GM23338 (cell line): ENCODE data around the gene BMPR2. TPM values are rescaled to one million over a fixed set of nuclear protein-coding genes. Genes with fewer than 3 reads are reported as not detected.

Experiments
- ATAC-seq: fragments of 200-7000 bp; cut with Tn5 transposase; 3 replicates; pipeline ENCODE4 v1.9.1; 2020
- DNase-seq: peaks from one replicate; pipeline ENCODE4 v3.0.0-alpha.2; 2015; ENCODE audit warnings: low spot score
- H2AFZ ChIP-seq: fragments of 200-600 bp; sonication (generic); 2 replicates; pipeline ENCODE4 v1.8.0; 2016; ENCODE audit warnings: antibody characterized with exemption, mild to moderate bottlenecking, moderate library complexity
- H3F3A ChIP-seq: fragments of 200-600 bp; sonication (generic); replicated peaks from 2 replicates; pipeline ENCODE4 v1.8.0; 2017; ENCODE audit warnings: antibody characterized with exemption, mixed run types, low read depth
- H3K27ac ChIP-seq: fragments of 200-600 bp; sonication (generic); 2 replicates; pipeline ENCODE4 v1.6.1; 2016; ENCODE audit warnings: low read depth
- H3K27me3 ChIP-seq: fragments of 200-600 bp; sonication (generic); 2 replicates; pipeline ENCODE4 v1.8.0; 2016; ENCODE audit warnings: mild to moderate bottlenecking, mixed run types, moderate library complexity; ENCODE audit not compliant: insufficient read depth
- H3K36me3 ChIP-seq: fragments of 200-600 bp; sonication (generic); 2 replicates; pipeline ENCODE4 v1.8.0; 2016; ENCODE audit warnings: mild to moderate bottlenecking; ENCODE audit not compliant: insufficient read depth
- H3K4me1 ChIP-seq: fragments of 200-600 bp; sonication (generic); 2 replicates; pipeline ENCODE4 v1.8.0; 2016; ENCODE audit warnings: mild to moderate bottlenecking, moderate library complexity; ENCODE audit not compliant: insufficient read depth
- H3K4me2 ChIP-seq: fragments of 200-600 bp; sonication (generic); 2 replicates; pipeline ENCODE4 v1.7.1; 2017; ENCODE audit warnings: mixed run types
- H3K4me3 ChIP-seq: fragments of 200-600 bp; sonication (generic); 2 replicates; pipeline ENCODE4 v1.6.1; 2016; ENCODE audit warnings: mixed run types
- H3K79me2 ChIP-seq: fragments of 200-600 bp; sonication (generic); replicated peaks from 2 replicates; pipeline ENCODE4 v1.8.0; 2017; ENCODE audit warnings: mild to moderate bottlenecking; ENCODE audit not compliant: insufficient read depth
- H3K9me2 ChIP-seq: fragments of 200-600 bp; sonication (generic); 2 replicates; pipeline ENCODE4 v1.8.0; 2017; ENCODE audit not compliant: insufficient read depth
- H4K20me1 ChIP-seq: fragments of 200-600 bp; sonication (generic); replicated peaks from 2 replicates; pipeline ENCODE4 v1.8.0; 2017; ENCODE audit warnings: mild to moderate bottlenecking; ENCODE audit not compliant: insufficient read depth
- H3K27ac Mint-ChIP-seq: 2 replicates; pipeline ENCODE4 v1.8.0; 2020; ENCODE audit warnings: inconsistent platforms, mild to moderate bottlenecking, moderate library complexity, mixed read lengths
- H3K27me3 Mint-ChIP-seq: 3 replicates; pipeline ENCODE4 v1.8.0; 2022; ENCODE audit warnings: low read depth, mild to moderate bottlenecking, moderate library complexity, mixed read lengths, inconsistent platforms; ENCODE audit not compliant: insufficient read depth, poor library complexity
- H3K36me3 Mint-ChIP-seq: 3 replicates; pipeline ENCODE4 v1.8.0; 2021; ENCODE audit warnings: low read depth, mild to moderate bottlenecking, inconsistent platforms, moderate library complexity, mixed read lengths
- H3K4me1 Mint-ChIP-seq: 3 replicates; pipeline ENCODE4 v1.8.0; 2020; ENCODE audit warnings: mild to moderate bottlenecking, inconsistent platforms, mixed read lengths
- H3K4me3 Mint-ChIP-seq: 3 replicates; pipeline ENCODE4 v1.8.0; 2021; ENCODE audit warnings: moderate library complexity, mild to moderate bottlenecking, inconsistent platforms, mixed read lengths
- H3K9me3 Mint-ChIP-seq: 3 replicates; pipeline ENCODE4 v1.8.0; 2020; ENCODE audit warnings: moderate library complexity, mild to moderate bottlenecking, inconsistent platforms, mixed read lengths
- CREB1 ChIP-seq: fragments of 250-450 bp; sonication (Bioruptor Pico); IDR thresholded peaks from 2 replicates; pipeline ENCODE4 v1.5.0; 2020; ENCODE audit warnings: low read depth, mild to moderate bottlenecking, moderate library complexity
- ETS1 ChIP-seq: IDR thresholded peaks from 2 replicates; pipeline ENCODE4 v1.6.1; 2016; ENCODE audit warnings: antibody characterized with exemption
- EZH2 ChIP-seq: fragments of 200-600 bp; sonication (generic); IDR thresholded peaks from one replicate; pipeline ENCODE4 v1.8.0; 2017; ENCODE audit warnings: antibody characterized with exemption, mild to moderate bottlenecking, low read depth; ENCODE audit not compliant: unreplicated experiment
- EZH2phosphoT487 ChIP-seq: fragments of 200-600 bp; sonication (generic); IDR thresholded peaks from one replicate; pipeline ENCODE4 v1.8.1; 2018; ENCODE audit warnings: antibody characterized with exemption; ENCODE audit not compliant: unreplicated experiment
- JUNB ChIP-seq: IDR thresholded peaks from one replicate; pipeline ENCODE4 v1.6.1; 2016; ENCODE audit warnings: antibody characterized with exemption; ENCODE audit not compliant: unreplicated experiment
- NANOG ChIP-seq: IDR thresholded peaks from 2 replicates; pipeline ENCODE4 v1.6.1; 2016; ENCODE audit warnings: antibody characterized with exemption, borderline replicate concordance
- POLR2AphosphoS5 ChIP-seq: IDR thresholded peaks from 2 replicates; pipeline ENCODE4 v1.6.1; 2016; ENCODE audit warnings: antibody characterized with exemption, low read depth
- STAT1 ChIP-seq: IDR thresholded peaks from one replicate; pipeline ENCODE4 v1.6.1; 2016; ENCODE audit warnings: antibody characterized with exemption; ENCODE audit not compliant: unreplicated experiment
- ZNF114 ChIP-seq: fragments of 250-450 bp; sonication (Bioruptor Pico); IDR thresholded peaks from 2 replicates; pipeline ENCODE4 v1.5.0; 2020; ENCODE audit warnings: mild to moderate bottlenecking, moderate library complexity
- ZNF331 ChIP-seq: fragments of 250-450 bp; sonication (Bioruptor Pico); IDR thresholded peaks from 2 replicates; pipeline ENCODE4 v1.5.0; 2020; ENCODE audit warnings: low read depth, mild to moderate bottlenecking, moderate library complexity
- polyA plus RNA-seq: library from polyadenylated mRNA; unstranded; fragments of >200 nt; fragmentation: Nextera tagmentation; extraction: Ambion mirVana; gene quantifications from 2 replicates; pipeline ENCODE4 v1.2.1, GENCODE V29; 2016
- total RNA-seq: library from RNA; depleted of rRNA; stranded (reverse); fragments of >200 nt; shearing (Covaris generic); gene quantifications from 2 replicates; pipeline ENCODE4 v1.2.3, GENCODE V29; 2014
- TF ChIP-seq, protein P1 (sequence below), 2 experiments: fragments of 200-600 bp in 1 of 2; sonication (generic) in 1 of 2; conservative IDR thresholded peaks; 2 replicates each; pipeline versions ENCODE4 v1.5.1 to v1.6.1; 2016 to 2017; ENCODE audit warnings: antibody characterized with exemption in 2 of 2, low read depth in 2 of 2, mild to moderate bottlenecking in 2 of 2, moderate library complexity in 1 of 2
- TF ChIP-seq, protein P2 (sequence below): fragments of 250-450 bp; sonication (Bioruptor Pico); IDR thresholded peaks from 2 replicates; pipeline ENCODE4 v1.5.0; 2020; ENCODE audit warnings: mild to moderate bottlenecking, moderate library complexity
- TF ChIP-seq, protein P3 (sequence below): IDR thresholded peaks from one replicate; pipeline ENCODE4 v1.6.1; 2018; ENCODE audit warnings: antibody characterized with exemption; ENCODE audit not compliant: unreplicated experiment

Gene BMPR2
- total and polyA plus RNA-seq, 2 experiments from 2014 or later: 6.7 to 21.6 TPM

- H2AFZ ChIP-seq: no peak overlapping the region
- peak overlapping the region; percentile 51; the same call in 1 of the 2 replicates for H3K27ac ChIP-seq
- peaks cover 17% of the 10 kb centered on the region for H3K4me1 Mint-ChIP-seq
- no peak for ATAC-seq
- peaks cover 5% of the 10 kb centered on the region; the same call in 1 of the 3 replicates for H3K36me3 Mint-ChIP-seq
- TF ChIP-seq ZNF114 (CRISPR knock-in tag) (no peak), NANOG (no peak), ETS1 (no peak), POLR2AphosphoS5 (no peak), CREB1 (CRISPR knock-in tag) (no peak), EZH2phosphoT487 (no peak), STAT1 (no peak), ZNF331 (CRISPR knock-in tag) (no peak), EZH2 (no peak), JUNB (no peak)
- TF ChIP-seq, protein P1, sequence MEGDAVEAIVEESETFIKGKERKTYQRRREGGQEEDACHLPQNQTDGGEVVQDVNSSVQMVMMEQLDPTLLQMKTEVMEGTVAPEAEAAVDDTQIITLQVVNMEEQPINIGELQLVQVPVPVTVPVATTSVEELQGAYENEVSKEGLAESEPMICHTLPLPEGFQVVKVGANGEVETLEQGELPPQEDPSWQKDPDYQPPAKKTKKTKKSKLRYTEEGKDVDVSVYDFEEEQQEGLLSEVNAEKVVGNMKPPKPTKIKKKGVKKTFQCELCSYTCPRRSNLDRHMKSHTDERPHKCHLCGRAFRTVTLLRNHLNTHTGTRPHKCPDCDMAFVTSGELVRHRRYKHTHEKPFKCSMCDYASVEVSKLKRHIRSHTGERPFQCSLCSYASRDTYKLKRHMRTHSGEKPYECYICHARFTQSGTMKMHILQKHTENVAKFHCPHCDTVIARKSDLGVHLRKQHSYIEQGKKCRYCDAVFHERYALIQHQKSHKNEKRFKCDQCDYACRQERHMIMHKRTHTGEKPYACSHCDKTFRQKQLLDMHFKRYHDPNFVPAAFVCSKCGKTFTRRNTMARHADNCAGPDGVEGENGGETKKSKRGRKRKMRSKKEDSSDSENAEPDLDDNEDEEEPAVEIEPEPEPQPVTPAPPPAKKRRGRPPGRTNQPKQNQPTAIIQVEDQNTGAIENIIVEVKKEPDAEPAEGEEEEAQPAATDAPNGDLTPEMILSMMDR (conservative IDR thresholded peaks at IDR 0.05; ENCODE audit: low read depth in 2 of 2): no peak
- TF ChIP-seq, protein P2, sequence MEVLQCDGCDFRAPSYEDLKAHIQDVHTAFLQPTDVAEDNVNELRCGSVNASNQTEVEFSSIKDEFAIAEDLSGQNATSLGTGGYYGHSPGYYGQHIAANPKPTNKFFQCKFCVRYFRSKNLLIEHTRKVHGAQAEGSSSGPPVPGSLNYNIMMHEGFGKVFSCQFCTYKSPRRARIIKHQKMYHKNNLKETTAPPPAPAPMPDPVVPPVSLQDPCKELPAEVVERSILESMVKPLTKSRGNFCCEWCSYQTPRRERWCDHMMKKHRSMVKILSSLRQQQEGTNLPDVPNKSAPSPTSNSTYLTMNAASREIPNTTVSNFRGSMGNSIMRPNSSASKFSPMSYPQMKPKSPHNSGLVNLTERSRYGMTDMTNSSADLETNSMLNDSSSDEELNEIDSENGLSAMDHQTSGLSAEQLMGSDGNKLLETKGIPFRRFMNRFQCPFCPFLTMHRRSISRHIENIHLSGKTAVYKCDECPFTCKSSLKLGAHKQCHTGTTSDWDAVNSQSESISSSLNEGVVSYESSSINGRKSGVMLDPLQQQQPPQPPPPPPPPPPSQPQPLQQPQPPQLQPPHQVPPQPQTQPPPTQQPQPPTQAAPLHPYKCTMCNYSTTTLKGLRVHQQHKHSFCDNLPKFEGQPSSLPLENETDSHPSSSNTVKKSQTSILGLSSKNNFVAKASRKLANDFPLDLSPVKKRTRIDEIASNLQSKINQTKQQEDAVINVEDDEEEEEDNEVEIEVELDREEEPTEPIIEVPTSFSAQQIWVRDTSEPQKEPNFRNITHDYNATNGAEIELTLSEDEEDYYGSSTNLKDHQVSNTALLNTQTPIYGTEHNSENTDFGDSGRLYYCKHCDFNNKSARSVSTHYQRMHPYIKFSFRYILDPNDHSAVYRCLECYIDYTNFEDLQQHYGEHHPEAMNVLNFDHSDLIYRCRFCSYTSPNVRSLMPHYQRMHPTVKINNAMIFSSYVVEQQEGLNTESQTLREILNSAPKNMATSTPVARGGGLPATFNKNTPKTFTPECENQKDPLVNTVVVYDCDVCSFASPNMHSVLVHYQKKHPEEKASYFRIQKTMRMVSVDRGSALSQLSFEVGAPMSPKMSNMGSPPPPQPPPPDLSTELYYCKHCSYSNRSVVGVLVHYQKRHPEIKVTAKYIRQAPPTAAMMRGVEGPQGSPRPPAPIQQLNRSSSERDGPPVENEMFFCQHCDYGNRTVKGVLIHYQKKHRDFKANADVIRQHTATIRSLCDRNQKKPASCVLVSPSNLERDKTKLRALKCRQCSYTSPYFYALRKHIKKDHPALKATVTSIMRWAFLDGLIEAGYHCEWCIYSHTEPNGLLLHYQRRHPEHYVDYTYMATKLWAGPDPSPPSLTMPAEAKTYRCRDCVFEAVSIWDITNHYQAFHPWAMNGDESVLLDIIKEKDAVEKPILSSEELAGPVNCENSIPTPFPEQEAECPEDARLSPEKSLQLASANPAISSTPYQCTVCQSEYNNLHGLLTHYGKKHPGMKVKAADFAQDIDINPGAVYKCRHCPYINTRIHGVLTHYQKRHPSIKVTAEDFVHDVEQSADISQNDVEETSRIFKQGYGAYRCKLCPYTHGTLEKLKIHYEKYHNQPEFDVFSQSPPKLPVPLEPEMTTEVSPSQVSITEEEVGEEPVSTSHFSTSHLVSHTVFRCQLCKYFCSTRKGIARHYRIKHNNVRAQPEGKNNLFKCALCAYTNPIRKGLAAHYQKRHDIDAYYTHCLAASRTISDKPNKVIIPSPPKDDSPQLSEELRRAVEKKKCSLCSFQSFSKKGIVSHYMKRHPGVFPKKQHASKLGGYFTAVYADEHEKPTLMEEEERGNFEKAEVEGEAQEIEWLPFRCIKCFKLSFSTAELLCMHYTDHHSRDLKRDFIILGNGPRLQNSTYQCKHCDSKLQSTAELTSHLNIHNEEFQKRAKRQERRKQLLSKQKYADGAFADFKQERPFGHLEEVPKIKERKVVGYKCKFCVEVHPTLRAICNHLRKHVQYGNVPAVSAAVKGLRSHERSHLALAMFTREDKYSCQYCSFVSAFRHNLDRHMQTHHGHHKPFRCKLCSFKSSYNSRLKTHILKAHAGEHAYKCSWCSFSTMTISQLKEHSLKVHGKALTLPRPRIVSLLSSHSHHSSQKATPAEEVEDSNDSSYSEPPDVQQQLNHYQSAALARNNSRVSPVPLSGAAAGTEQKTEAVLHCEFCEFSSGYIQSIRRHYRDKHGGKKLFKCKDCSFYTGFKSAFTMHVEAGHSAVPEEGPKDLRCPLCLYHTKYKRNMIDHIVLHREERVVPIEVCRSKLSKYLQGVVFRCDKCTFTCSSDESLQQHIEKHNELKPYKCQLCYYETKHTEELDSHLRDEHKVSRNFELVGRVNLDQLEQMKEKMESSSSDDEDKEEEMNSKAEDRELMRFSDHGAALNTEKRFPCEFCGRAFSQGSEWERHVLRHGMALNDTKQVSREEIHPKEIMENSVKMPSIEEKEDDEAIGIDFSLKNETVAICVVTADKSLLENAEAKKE (CRISPR knock-in tag): no peak
- TF ChIP-seq, protein P3, sequence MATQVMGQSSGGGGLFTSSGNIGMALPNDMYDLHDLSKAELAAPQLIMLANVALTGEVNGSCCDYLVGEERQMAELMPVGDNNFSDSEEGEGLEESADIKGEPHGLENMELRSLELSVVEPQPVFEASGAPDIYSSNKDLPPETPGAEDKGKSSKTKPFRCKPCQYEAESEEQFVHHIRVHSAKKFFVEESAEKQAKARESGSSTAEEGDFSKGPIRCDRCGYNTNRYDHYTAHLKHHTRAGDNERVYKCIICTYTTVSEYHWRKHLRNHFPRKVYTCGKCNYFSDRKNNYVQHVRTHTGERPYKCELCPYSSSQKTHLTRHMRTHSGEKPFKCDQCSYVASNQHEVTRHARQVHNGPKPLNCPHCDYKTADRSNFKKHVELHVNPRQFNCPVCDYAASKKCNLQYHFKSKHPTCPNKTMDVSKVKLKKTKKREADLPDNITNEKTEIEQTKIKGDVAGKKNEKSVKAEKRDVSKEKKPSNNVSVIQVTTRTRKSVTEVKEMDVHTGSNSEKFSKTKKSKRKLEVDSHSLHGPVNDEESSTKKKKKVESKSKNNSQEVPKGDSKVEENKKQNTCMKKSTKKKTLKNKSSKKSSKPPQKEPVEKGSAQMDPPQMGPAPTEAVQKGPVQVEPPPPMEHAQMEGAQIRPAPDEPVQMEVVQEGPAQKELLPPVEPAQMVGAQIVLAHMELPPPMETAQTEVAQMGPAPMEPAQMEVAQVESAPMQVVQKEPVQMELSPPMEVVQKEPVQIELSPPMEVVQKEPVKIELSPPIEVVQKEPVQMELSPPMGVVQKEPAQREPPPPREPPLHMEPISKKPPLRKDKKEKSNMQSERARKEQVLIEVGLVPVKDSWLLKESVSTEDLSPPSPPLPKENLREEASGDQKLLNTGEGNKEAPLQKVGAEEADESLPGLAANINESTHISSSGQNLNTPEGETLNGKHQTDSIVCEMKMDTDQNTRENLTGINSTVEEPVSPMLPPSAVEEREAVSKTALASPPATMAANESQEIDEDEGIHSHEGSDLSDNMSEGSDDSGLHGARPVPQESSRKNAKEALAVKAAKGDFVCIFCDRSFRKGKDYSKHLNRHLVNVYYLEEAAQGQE: no peak
- no peak for DNase-seq
- no peaks in the 10 kb centered on the region for H3K27me3 ChIP-seq
- H3K4me1 ChIP-seq: peaks cover 25% of the 10 kb centered on the region
- H3K9me2 ChIP-seq: no peaks in the 10 kb centered on the region
- no peak overlapping the region for H3K4me3 Mint-ChIP-seq
- peaks cover 3% of the 10 kb centered on the region for H3K27me3 Mint-ChIP-seq
- H4K20me1 ChIP-seq: no peaks in the 10 kb centered on the region
- no peak overlapping the region for H3K4me3 ChIP-seq
- no peak overlapping the region for H3K27ac Mint-ChIP-seq
- peaks cover 84% of the 10 kb centered on the region for H3K79me2 ChIP-seq
- H3K9me3 Mint-ChIP-seq: no peaks in the 10 kb centered on the region; the same call in 1 of the 3 replicates
- no peaks in the 10 kb centered on the region for H3K36me3 ChIP-seq
- H3F3A ChIP-seq: 0 out of 2 replicates have a peak, but pooled peaks cover 2% of the 10 kb centered on the region
- H3K4me2 ChIP-seq: no peak overlapping the region
Measured at GRCh38 chr2:202425036-202425435, 48.9 kb downstream of the BMPR2 start.
